Stomach (tissue), 9 donors: Measurements from ENCODE around the gene ZBTB44. TPM values are rescaled to one million over a fixed set of nuclear protein-coding genes. Genes with fewer than 3 reads are reported as not detected.

Experiments used
- DNase-seq, 2 donors: peaks; one replicate each; pipeline versions ENCODE4 v3.0.0 to v3.0.0-alpha.2; 2013 to 2019
- H3K27ac ChIP-seq, 5 donors: fragments of 200-600 bp in 4 of 5; sonication (generic) in 4 of 5; one replicate each; pipeline ENCODE4 v1.5.1; 2013 to 2019; ENCODE audit warnings: mild to moderate bottlenecking in 1 of 5, moderate library complexity in 1 of 5
- H3K27me3 ChIP-seq, 3 donors: fragments of 200-600 bp; sonication (generic); one replicate each; pipeline ENCODE4 v1.5.1; 2017 to 2019; ENCODE audit warnings: mixed run types in 1 of 3
- H3K36me3 ChIP-seq, 4 donors: fragments of 200-600 bp; sonication (generic); 1 replicate in 3 of 4; 2 replicates in 1 of 4; pipeline ENCODE4 v1.5.1; 2016 to 2019
- H3K4me1 ChIP-seq, 4 donors: fragments of 200-600 bp; sonication (generic); one replicate each; pipeline ENCODE4 v1.5.1; 2016 to 2019
- H3K4me3 ChIP-seq, 4 donors: fragments of 200-600 bp; sonication (generic) in 3 of 4; one replicate each; pipeline ENCODE4 v1.5.1; 2016 to 2019; ENCODE audit warnings: mild to moderate bottlenecking in 1 of 4
- H3K9me3 ChIP-seq, 4 donors: fragments of 200-600 bp; sonication (generic); one replicate each; pipeline ENCODE4 v1.5.1; 2016 to 2019
- CTCF ChIP-seq, 7 experiments: fragments of 450-650 bp in 4 of 7; fragments of 200-600 bp in 3 of 7; sonication (generic) in 3 of 7; IDR thresholded peaks; one replicate each; pipeline ENCODE4 v1.5.1; 2016 to 2019; ENCODE audit warnings: antibody characterized with exemption in 7 of 7, control low read depth in 2 of 7, mild to moderate bottlenecking in 1 of 7
- EP300 ChIP-seq: sonication (generic); formaldehyde crosslinking; IDR thresholded peaks from one replicate; pipeline ENCODE4 v1.6.1; 2017; ENCODE audit warnings: antibody characterized with exemption
- POLR2A ChIP-seq, 4 donors: fragments of 450-650 bp; IDR thresholded peaks; one replicate each; pipeline ENCODE4 v1.6.1; 2016; ENCODE audit warnings: antibody characterized with exemption in 4 of 4, control low read depth in 2 of 4, mild to moderate bottlenecking in 1 of 4, moderate library complexity in 1 of 4
- POLR2AphosphoS5 ChIP-seq, 3 donors: sonication (generic); formaldehyde crosslinking; IDR thresholded peaks; one replicate each; pipeline ENCODE4 v1.6.1; 2016; ENCODE audit warnings: antibody characterized with exemption in 3 of 3
- WGBS, 5 donors: extraction: QIAGEN DNeasy Blood & Tissue Kit in 3 of 5; methylation state at CpG; one replicate each; pipeline versions ENCODE4 v1.1.5 to v1.1.7; 2013 to 2018; 5-methylcytosine and 5-hydroxymethylcytosine counted together
- intact Hi-C: fragments of 100-400 bp; cut with DNase I; formaldehyde crosslinking; loops from one replicate; pipeline ENCODE4 v1.15.1; 2023; ENCODE audit warnings: low total_unique reads
- polyA plus RNA-seq, 3 donors: library from polyadenylated mRNA; stranded (reverse); fragments of 200-250 nt; gene quantifications; one replicate each; pipeline ENCODE4 v1.2.3, GENCODE V29; 2013
- total RNA-seq, 5 donors: library from RNA; depleted of rRNA; stranded (reverse); fragments of >200 nt; gene quantifications; one replicate each; pipeline versions ENCODE4 v1.1.0 to v1.2.3, GENCODE V29; 2014 to 2016
- donor health status: healthy with polysubstance abuse.
- donor health status: Bipolar disorder and iron deficiency.
- donor health status: healthy.

The ZBTB44 gene
- total and polyA plus RNA-seq, 8 donors: 8.4 to 123 (median 35.9) TPM

- H3K9me3 ChIP-seq: no peaks in the 10 kb centered on the region
- 0 to 2% (median 0%) methylated on average over 18 to 62 of the region's 68 CpGs for WGBS, 5 donors
- DNase-seq: peak; percentile 74 to 88
- H3K36me3 ChIP-seq: no peaks in the 10 kb centered on the region
- H3K4me1 ChIP-seq: peaks cover 15 to 51% (median 34%) of the 10 kb centered on the region in 4 donors
- intact Hi-C loops: no loop called here
- no peak for TF ChIP-seq CTCF (IDR thresholded peaks at IDR 0.05)
- TF ChIP-seq POLR2A (IDR thresholded peaks at IDR 0.05): no peak
- peak in 1 of 3 donors; percentile 9 for TF ChIP-seq POLR2AphosphoS5 (IDR thresholded peaks at IDR 0.05)
- no peak for TF ChIP-seq EP300
- H3K27me3 ChIP-seq: no peaks in the 10 kb centered on the region
- peak overlapping the region; percentile 94 to 99 (median 97) for H3K27ac ChIP-seq
- H3K4me3 ChIP-seq: peak overlapping the region; percentile 70 to 86 (median 76)
Observed at GRCh38 chr11:130314184-130314749, 450 bp downstream of the ZBTB44 start.

DNA sequence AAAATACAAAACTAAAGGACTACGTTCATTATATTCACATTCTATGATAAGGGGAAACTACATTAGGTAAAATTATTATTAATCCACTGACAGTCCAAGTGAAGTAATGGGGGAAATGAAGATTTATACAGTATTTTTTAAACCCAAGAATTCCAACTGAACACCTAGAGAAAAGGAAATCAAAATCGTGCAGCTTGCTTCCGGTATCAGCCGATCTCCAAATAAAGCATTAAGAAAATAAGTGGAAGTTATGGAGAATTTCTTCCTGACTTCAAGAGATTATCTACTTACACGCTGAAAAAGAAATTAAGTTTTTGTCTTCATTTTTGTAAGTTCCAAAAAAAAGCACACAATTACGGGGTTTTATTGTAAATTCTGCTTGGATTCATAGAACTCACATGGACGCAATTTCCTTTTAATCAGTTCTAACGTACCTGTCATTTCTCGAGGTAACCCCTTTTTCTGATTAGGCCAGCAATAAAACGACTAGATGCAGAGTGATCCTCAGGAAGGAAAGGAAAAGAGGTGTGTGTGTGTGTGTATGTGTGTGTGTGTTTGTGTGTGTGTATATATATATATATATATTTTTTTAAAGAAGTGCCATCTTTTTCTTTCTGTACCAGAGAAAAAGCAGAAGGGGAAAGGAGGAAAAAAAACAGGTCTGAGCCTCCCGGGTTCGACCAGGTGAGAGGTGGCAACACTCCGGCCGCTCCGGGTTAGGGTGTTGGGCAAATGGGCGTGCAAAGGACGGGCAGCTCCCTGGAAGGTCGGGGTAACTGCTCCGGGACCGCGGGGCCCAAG lies 1.1 kb downstream of the ZBTB44 start:
- no peaks in the 10 kb centered on the region for H3K9me3 ChIP-seq
- intact Hi-C loops: no loop called here
- peaks cover 19 to 57% (median 36%) of the 10 kb centered on the region in 4 donors for H3K4me1 ChIP-seq
- H3K36me3 ChIP-seq: no peaks in the 10 kb centered on the region
- 1 to 3% (median 1%) methylated on average over 20 to 21 of the region's 21 CpGs for WGBS, 5 donors
- H3K27ac ChIP-seq: peak overlapping the region; percentile 94 to 99 (median 97)
- peak in 1 of 2 donors; percentile 22 for DNase-seq
- H3K4me3 ChIP-seq: peak overlapping the region; percentile 70 to 86 (median 76)
- TF ChIP-seq POLR2A (IDR thresholded peaks at IDR 0.05): no peak
- no peak for TF ChIP-seq CTCF (IDR thresholded peaks at IDR 0.05)
- no peak for TF ChIP-seq POLR2AphosphoS5 (IDR thresholded peaks at IDR 0.05)
- no peak for TF ChIP-seq EP300
- no peaks in the 10 kb centered on the region for H3K27me3 ChIP-seq

GRCh38 chr11:130312046-130312445 lies 2.7 kb downstream of the ZBTB44 start:
- intact Hi-C loops: no loop called here
- Histone ChIP-seq H3K36me3 (peaks cover 0 to 7% (median 0%) of the 10 kb centered on the region in 4 donors), H3K4me1 (peaks cover 19 to 68% (median 40%) of the 10 kb centered on the region in 4 donors), H3K4me3 (no peak overlapping the region), H3K27ac (peak overlapping the region in 1 of 5 donors; percentile 9), H3K9me3 (peaks cover 0 to 4% (median 0%) of the 10 kb centered on the region in 4 donors), H3K27me3 (no peaks in the 10 kb centered on the region)
- TF ChIP-seq EP300 (no peak), POLR2AphosphoS5 (IDR thresholded peaks at IDR 0.05) (no peak), POLR2A (IDR thresholded peaks at IDR 0.05) (no peak), CTCF (IDR thresholded peaks at IDR 0.05) (no peak)
- DNase-seq: no peak

GRCh38 chr11:130310622-130311021 lies 4.1 kb downstream of the ZBTB44 start:
- H3K4me3 ChIP-seq: no peak overlapping the region
- WGBS, 5 donors: 76 to 82% (median 79%) methylated on average over 4 of the region's 4 CpGs
- peaks cover 0 to 7% (median 0%) of the 10 kb centered on the region in 4 donors for H3K36me3 ChIP-seq
- intact Hi-C loops: no loop called here
- H3K27me3 ChIP-seq: no peaks in the 10 kb centered on the region
- H3K27ac ChIP-seq: no peak overlapping the region
- H3K9me3 ChIP-seq: peaks cover 0 to 4% (median 0%) of the 10 kb centered on the region in 4 donors
- DNase-seq: no peak
- H3K4me1 ChIP-seq: peaks cover 16 to 67% (median 40%) of the 10 kb centered on the region in 4 donors
- TF ChIP-seq POLR2A (IDR thresholded peaks at IDR 0.05) (no peak), POLR2AphosphoS5 (IDR thresholded peaks at IDR 0.05) (no peak), CTCF (IDR thresholded peaks at IDR 0.05) (no peak), EP300 (no peak)
